H1 (cell line): ENCODE measurements around the gene PLEKHA1. TPM values are rescaled to one million over a fixed set of nuclear protein-coding genes. Genes with fewer than 3 reads are reported as not detected.

Source experiments
- CTCF ChIA-PET: fragments of 300-600 bp; sonication (Branson Sonifier 250); formaldehyde crosslinking; loops from one replicate; lab custom pipeline; 2021; ENCODE audit not compliant: partially characterized antibody; lab: Charles Lee
- POLR2A ChIA-PET: fragments of 300-600 bp; sonication (Branson Sonifier 250); formaldehyde crosslinking; loops from one replicate; lab custom pipeline; 2021; ENCODE audit warnings: inconsistent platforms; ENCODE audit not compliant: partially characterized antibody; lab: Charles Lee
- DNase-seq, 2 experiments: peaks; one replicate each; pipeline versions ENCODE4 v3.0.0 to v3.0.0-alpha.2; 2010 to 2022; ENCODE audit warnings: low spot score in 2 of 2, low read depth in 1 of 2, mixed read lengths in 1 of 2
- FAIRE-seq: peaks from 2 replicates; lab custom pipeline; 2011; peaks lifted over from hg19 to GRCh38; lab: Jason Lieb, UNC
- H2AFZ ChIP-seq: 2 replicates; pipeline ENCODE4 v1.8.1; 2012; ENCODE audit warnings: low read length, inconsistent platforms
- H2AK5ac ChIP-seq: 2 replicates; pipeline ENCODE4 v1.6.1; 2013; ENCODE audit warnings: low read depth, low read length
- H2BK120ac ChIP-seq: replicated peaks from 2 replicates; pipeline ENCODE3; 2013; ENCODE audit warnings: low read depth, low read length, inconsistent platforms
- H2BK12ac ChIP-seq: 2 replicates; pipeline ENCODE4 v1.6.1; 2013; ENCODE audit warnings: low read depth, low read length
- H2BK15ac ChIP-seq: 2 replicates; pipeline ENCODE4 v1.6.1; 2013; ENCODE audit warnings: low read length
- H2BK20ac ChIP-seq: 2 replicates; pipeline ENCODE4 v1.6.1; 2013; ENCODE audit warnings: low read length
- H2BK5ac ChIP-seq: 2 replicates; pipeline ENCODE4 v1.6.1; 2013; ENCODE audit warnings: low read depth, low read length
- H3K14ac ChIP-seq: 2 replicates; pipeline ENCODE4 v1.6.1; 2013; ENCODE audit warnings: inconsistent platforms; ENCODE audit not compliant: insufficient read length
- H3K18ac ChIP-seq: 2 replicates; pipeline ENCODE4 v1.6.1; 2013; ENCODE audit warnings: low read length; ENCODE audit errors: extremely low read depth
- H3K23ac ChIP-seq: 2 replicates; pipeline ENCODE4 v1.6.1; 2013; ENCODE audit warnings: inconsistent platforms; ENCODE audit not compliant: insufficient read length
- H3K23me2 ChIP-seq: 2 replicates; pipeline ENCODE4 v1.6.1; 2013; ENCODE audit warnings: low read depth, low read length
- H3K27ac ChIP-seq: 2 replicates; pipeline ENCODE4 v1.6.1; 2011; ENCODE audit warnings: low read depth, low read length, inconsistent platforms
- H3K27me3 ChIP-seq, 4 experiments: replicated peaks in 1 of 4; 1 replicate in 1 of 4; 2 replicates in 3 of 4; pipeline versions ENCODE4 v1.6.1 to v1.8.1; 2011 to 2013; ENCODE audit warnings: low read length in 3 of 4, mild to moderate bottlenecking in 3 of 4, inconsistent platforms in 2 of 4, mixed read lengths in 2 of 4, moderate library complexity in 1 of 4; ENCODE audit not compliant: control insufficient read depth in 3 of 4, insufficient read depth in 3 of 4; ENCODE audit errors: extremely low read depth in 1 of 4
- H3K36me3 ChIP-seq, 4 experiments: 2 replicates each; pipeline versions ENCODE4 v1.6.1 to v1.8.1; 2011 to 2013; ENCODE audit warnings: mild to moderate bottlenecking in 4 of 4, low read length in 3 of 4, moderate library complexity in 2 of 4, control low read depth in 1 of 4, inconsistent platforms in 1 of 4; ENCODE audit not compliant: insufficient read depth in 4 of 4, control insufficient read depth in 2 of 4
- H3K4ac ChIP-seq: replicated peaks from 2 replicates; pipeline ENCODE3; 2013; ENCODE audit warnings: low read length, low read depth, mixed read lengths, inconsistent platforms; ENCODE audit not compliant: insufficient read length
- H3K4me1 ChIP-seq, 4 experiments: replicated peaks in 1 of 4; 1 replicate in 1 of 4; 2 replicates in 3 of 4; pipeline versions ENCODE4 v1.6.1 to v1.8.1; 2011 to 2013; ENCODE audit warnings: low read length in 3 of 4, inconsistent platforms in 2 of 4, mixed read lengths in 1 of 4; ENCODE audit not compliant: insufficient read depth in 4 of 4, control insufficient read depth in 3 of 4
- H3K4me2 ChIP-seq, 2 experiments: 2 replicates each; pipeline versions ENCODE4 v1.6.1 to v1.8.1; 2011 to 2013; ENCODE audit warnings: low read depth in 2 of 2, low read length in 2 of 2, control low read depth in 1 of 2, inconsistent platforms in 1 of 2, mild to moderate bottlenecking in 1 of 2; ENCODE audit not compliant: insufficient read depth in 1 of 2
- H3K4me3 ChIP-seq, 4 experiments: fragments of 200-600, 300-600 bp in 1 of 4; sonication (generic), shearing (Covaris generic), sonication (Bioruptor Twin) in 1 of 4; 2 replicates each; pipeline versions ENCODE4 v1.5.1 to v1.8.1; 2011 to 2016; ENCODE audit warnings: low read length in 4 of 4, low read depth in 3 of 4, control low read depth in 2 of 4, inconsistent platforms in 2 of 4, mild to moderate bottlenecking in 2 of 4, mixed read lengths in 1 of 4, moderate library complexity in 1 of 4; ENCODE audit not compliant: insufficient read depth in 2 of 4; ENCODE audit errors: extremely low read depth in 1 of 4
- H3K56ac ChIP-seq: replicated peaks from 2 replicates; pipeline ENCODE3; 2013; ENCODE audit warnings: low read depth, mild to moderate bottlenecking, mixed read lengths, low read length, inconsistent platforms; ENCODE audit not compliant: insufficient read length
- H3K79me1 ChIP-seq: 2 replicates; pipeline ENCODE4 v1.6.1; 2013; ENCODE audit warnings: low read depth, low read length, control low read depth
- H3K79me2 ChIP-seq, 2 experiments: 2 replicates each; pipeline versions ENCODE4 v1.6.1 to v1.8.1; 2012 to 2013; ENCODE audit warnings: low read length in 2 of 2, mild to moderate bottlenecking in 2 of 2, inconsistent platforms in 1 of 2; ENCODE audit not compliant: insufficient read depth in 2 of 2, control insufficient read depth in 1 of 2
- H3K9ac ChIP-seq, 4 experiments: replicated peaks in 1 of 4; 1 replicate in 1 of 4; 2 replicates in 3 of 4; pipeline versions ENCODE4 v1.6.1 to v1.8.1; 2011 to 2013; ENCODE audit warnings: low read depth in 3 of 4, low read length in 3 of 4, control low read depth in 2 of 4, mild to moderate bottlenecking in 2 of 4, moderate library complexity in 2 of 4, inconsistent platforms in 1 of 4; ENCODE audit errors: extremely low read depth in 1 of 4
- H3K9me3 ChIP-seq, 2 experiments: 2 replicates each; pipeline versions ENCODE4 v1.6.1 to v1.8.1; 2012 to 2013; ENCODE audit warnings: mild to moderate bottlenecking in 2 of 2, moderate library complexity in 2 of 2, control low read depth in 1 of 2, inconsistent platforms in 1 of 2, low read depth in 1 of 2, low read length in 1 of 2, mixed read lengths in 1 of 2; ENCODE audit not compliant: insufficient read depth in 2 of 2
- H4K20me1 ChIP-seq, 2 experiments: replicated peaks in 1 of 2; 2 replicates each; pipeline versions ENCODE3 to v1.8.1; 2011 to 2013; ENCODE audit warnings: inconsistent platforms in 2 of 2, low read length in 2 of 2, mild to moderate bottlenecking in 1 of 2; ENCODE audit not compliant: insufficient read depth in 2 of 2, control insufficient read depth in 1 of 2
- H4K5ac ChIP-seq: 2 replicates; pipeline ENCODE4 v1.6.1; 2013; ENCODE audit warnings: low read length, low read depth, mixed read lengths, inconsistent platforms; ENCODE audit not compliant: insufficient read length
- H4K8ac ChIP-seq: 2 replicates; pipeline ENCODE4 v1.8.0; 2013; ENCODE audit warnings: mild to moderate bottlenecking, moderate library complexity, low read length, inconsistent platforms; ENCODE audit not compliant: insufficient read depth; ENCODE audit errors: extremely low read depth
- H4K91ac ChIP-seq: replicated peaks from 2 replicates; pipeline ENCODE3; 2013; ENCODE audit warnings: low read length, mixed read lengths, inconsistent platforms; ENCODE audit not compliant: insufficient read length
- ATF3 ChIP-seq: IDR thresholded peaks from 2 replicates; pipeline ENCODE4 v1.6.1; 2011; ENCODE audit warnings: low read depth, mild to moderate bottlenecking, low read length; ENCODE audit not compliant: insufficient read depth
- CEBPB ChIP-seq: IDR thresholded peaks from 2 replicates; pipeline ENCODE4 v1.6.1; 2012; ENCODE audit warnings: low read depth, low read length
- HDAC2 ChIP-seq, 2 experiments: fragments of 300-600 bp in 1 of 2; sonication (generic) in 1 of 2; IDR thresholded peaks; 2 replicates each; pipeline ENCODE4 v1.6.1; 2011 to 2012; ENCODE audit warnings: low read depth in 2 of 2, low read length in 2 of 2, mild to moderate bottlenecking in 2 of 2, moderate library complexity in 2 of 2, borderline replicate concordance in 1 of 2, inconsistent platforms in 1 of 2
- KDM1A ChIP-seq: fragments of 200-600, 300-600 bp; sonication (generic); IDR thresholded peaks from 2 replicates; pipeline ENCODE4 v1.7.1; 2016; ENCODE audit warnings: mild to moderate bottlenecking, low read length, borderline replicate concordance
- PHF8 ChIP-seq: fragments of 200-600 bp; sonication (generic); conservative IDR thresholded peaks from 2 replicates; pipeline ENCODE4 v1.7.1; 2012; ENCODE audit warnings: low read depth, mild to moderate bottlenecking, inconsistent platforms, low read length, moderate library complexity
- POLR2AphosphoS5 ChIP-seq: IDR thresholded peaks from 2 replicates; pipeline ENCODE4 v1.6.1; 2011; ENCODE audit warnings: low read depth, low read length
- RAD21 ChIP-seq, 2 experiments: IDR thresholded peaks in 1 of 2; conservative IDR thresholded peaks in 1 of 2; 2 replicates each; pipeline ENCODE4 v1.6.1; 2011; ENCODE audit warnings: low read depth in 2 of 2, low read length in 2 of 2, improper control_type of control experiment in 1 of 2, inconsistent platforms in 1 of 2, mild to moderate bottlenecking in 1 of 2, moderate library complexity in 1 of 2
- RBBP5 ChIP-seq: IDR thresholded peaks from 2 replicates; pipeline ENCODE4 v1.7.1; 2012; ENCODE audit warnings: low read depth, mild to moderate bottlenecking, inconsistent platforms, low read length, moderate library complexity, borderline replicate concordance
- RNF2 ChIP-seq: fragments of 200-900, 300-1000 bp; sonication (generic); IDR thresholded peaks from 2 replicates; pipeline ENCODE4 v1.7.1; 2016; ENCODE audit warnings: borderline replicate concordance, low read depth, mild to moderate bottlenecking, antibody characterized with exemption, low read length; ENCODE audit not compliant: poor library complexity, severe bottlenecking; ENCODE audit errors: missing control alignments
- SIN3A ChIP-seq, 2 experiments: IDR thresholded peaks in 1 of 2; conservative IDR thresholded peaks in 1 of 2; 2 replicates each; pipeline ENCODE4 v1.6.1; 2011 to 2012; ENCODE audit warnings: low read length in 2 of 2, improper control_type of control experiment in 1 of 2, low read depth in 1 of 2, mild to moderate bottlenecking in 1 of 2
- SIX5 ChIP-seq: IDR thresholded peaks from 2 replicates; pipeline ENCODE4 v1.6.1; 2011; ENCODE audit warnings: mild to moderate bottlenecking, low read depth, low read length
- TBP ChIP-seq: IDR thresholded peaks from 2 replicates; pipeline ENCODE4 v1.6.1; 2011; ENCODE audit warnings: low read depth, low read length, improper control_type of control experiment
- WGBS, 2 experiments: shearing (Covaris generic) in 1 of 2; methylation state at CpG; one replicate each; pipeline versions ENCODE4 v1.1.6 to v1.1.7; 2013 to 2015; ENCODE audit warnings: low lambda C conversion rate in 2 of 2, mixed read lengths in 2 of 2, inconsistent platforms in 1 of 2, low coverage in 1 of 2, missing lambda C conversion rate in 1 of 2; ENCODE audit not compliant: insufficient replicate concordance in 2 of 2, insufficient coverage in 1 of 2, insufficient read length in 1 of 2; ENCODE audit errors: extremely low coverage in 1 of 2, missing lambda C conversion rate in 1 of 2; 5-methylcytosine and 5-hydroxymethylcytosine counted together
- polyA plus RNA-seq, 7 experiments: library from polyadenylated mRNA; depleted of rRNA in 3 of 7; stranded (reverse) in 5 of 7; unstranded in 2 of 7; fragments of >200 nt in 5 of 7; fragments of 200-250 nt in 2 of 7; gene quantifications; 1 replicate in 5 of 7; 2 replicates in 1 of 7; 4 replicates in 1 of 7; pipeline versions ENCODE4 v1.2.1 to v1.2.3, GENCODE V29; 2011 to 2013; ENCODE audit warnings: missing spikeins in 2 of 7, mixed read lengths in 2 of 7
- total RNA-seq: library from RNA; stranded (reverse); fragmentation: NEBNext Ultra II Directional; extraction: Animal tissue kit (Norgen Biotek cat#: 25700); gene quantifications from 2 replicates; pipeline ENCODE4 v1.2.1, GENCODE V29; 2021

Gene PLEKHA1
- total and polyA plus RNA-seq, 2 of the 8 experiments (the other 6 are each of a cell fraction or from before 2014, with no cell fraction given), result 15.6 to 39.7 TPM

GRCh38 chr10:122331100-122331499 lies 43.4 kb upstream of the PLEKHA1 start:
- Histone ChIP-seq H3K4me2 (no peak overlapping the region), H3K23me2 (no peaks in the 10 kb centered on the region), H4K20me1 (no peaks in the 10 kb centered on the region), H3K4me3 (no peak overlapping the region), H3K9me3 (no peaks in the 10 kb centered on the region), H3K4me1 (peaks cover 0 to 5% (median 3%) of the 10 kb centered on the region in 4 experiments; a peak in 5 of 7 replicates), H2BK120ac (no peak overlapping the region), H2AK5ac (no peak overlapping the region), H3K18ac (no peak overlapping the region), H3K23ac (no peak overlapping the region), H3K27ac (no peak overlapping the region), H3K36me3 (no peaks in the 10 kb centered on the region), H2AFZ (no peak overlapping the region), H4K5ac (no peak overlapping the region), H2BK15ac (no peak overlapping the region), H3K27me3 (no peaks in the 10 kb centered on the region), H3K4ac (no peak overlapping the region), H2BK12ac (no peak overlapping the region), H3K9ac (no peak overlapping the region), H3K56ac (no peak overlapping the region), H4K91ac (no peak overlapping the region), H4K8ac (no peak overlapping the region; the same call in 1 of the 2 replicates), H3K14ac (no peak overlapping the region), H3K79me2 (no peaks in the 10 kb centered on the region), H2BK20ac (no peak overlapping the region), H2BK5ac (no peak overlapping the region), H3K79me1 (no peaks in the 10 kb centered on the region)
- DNase-seq, result no peak
- no peak for FAIRE-seq
- POLR2A ChIA-PET, result no interaction called here
- 95% methylated on average over 7 of the region's 7 CpGs; no CpG with 5 or more reads in 1 of the 2 experiments for WGBS, 2 experiments
- CTCF ChIA-PET, result interaction anchor here (0.7 kb wide), 1 partner anchor 157 kb away, joined by 3 read pairs; no protein-coding TSS in a partner anchor
- TF ChIP-seq SIX5 (no peak), CEBPB (no peak), PHF8 (no peak), TBP (no peak), POLR2AphosphoS5 (no peak), KDM1A (no peak), RNF2 (no peak), SIN3A (conservative IDR thresholded peaks at IDR 0.05 in 1 of 2, IDR thresholded peaks at IDR 0.05 in 1 of 2; ENCODE audit: low read depth in 1 of 2, low read length in 2 of 2) (no peak), HDAC2 (IDR thresholded peaks at IDR 0.05; ENCODE audit: borderline replicate concordance in 1 of 2, low read depth in 2 of 2, low read length in 2 of 2) (no peak), ATF3 (no peak), RBBP5 (no peak), RAD21 (IDR thresholded peaks at IDR 0.05 in 1 of 2, conservative IDR thresholded peaks at IDR 0.05 in 1 of 2; ENCODE audit: low read depth in 2 of 2, low read length in 2 of 2) (no peak)
